Chondrocyte (in vitro differentiated cells): Measurements from ENCODE around the gene SPAG4. TPM values are rescaled to one million over a fixed set of nuclear protein-coding genes. Genes with fewer than 3 reads are reported as not detected.

ENCODE experiments used
- DNase-seq: peaks from one replicate; pipeline ENCODE4 v3.0.0; 2021; ENCODE audit warnings: mixed read lengths, low spot score
- H3K27ac Mint-ChIP-seq: one replicate; pipeline ENCODE4 v1.8.0; 2021; ENCODE audit warnings: mild to moderate bottlenecking, moderate library complexity, mixed read lengths; ENCODE audit not compliant: unreplicated experiment
- H3K27me3 Mint-ChIP-seq: 2 replicates; pipeline ENCODE4 v1.8.0; 2021; ENCODE audit warnings: low read depth, mixed read lengths
- H3K36me3 Mint-ChIP-seq: 2 replicates; pipeline ENCODE4 v1.8.0; 2021; ENCODE audit warnings: low read depth, mixed read lengths
- H3K4me1 Mint-ChIP-seq: 2 replicates; pipeline ENCODE4 v1.8.0; 2021; ENCODE audit warnings: low read depth, mild to moderate bottlenecking, mixed read lengths
- H3K4me3 Mint-ChIP-seq: one replicate; pipeline ENCODE4 v1.8.0; 2021; ENCODE audit warnings: mild to moderate bottlenecking, moderate library complexity, mixed read lengths; ENCODE audit not compliant: unreplicated experiment
- H3K9me3 Mint-ChIP-seq: 2 replicates; pipeline ENCODE4 v1.8.0; 2021; ENCODE audit warnings: low read depth, mixed read lengths
- CTCF ChIP-seq: fragments of 200-600 bp; sonication (generic); IDR thresholded peaks from 2 replicates; pipeline ENCODE4 v1.5.0; 2021; ENCODE audit warnings: antibody characterized with exemption, mild to moderate bottlenecking, moderate library complexity
- total RNA-seq: library from RNA; stranded (reverse); gene quantifications from 3 replicates; pipeline ENCODE4 v1.2.1, GENCODE V29; 2021

The SPAG4 gene
- total RNA-seq, 1 donor from 2014 or later, result 8.6 TPM

DNA sequence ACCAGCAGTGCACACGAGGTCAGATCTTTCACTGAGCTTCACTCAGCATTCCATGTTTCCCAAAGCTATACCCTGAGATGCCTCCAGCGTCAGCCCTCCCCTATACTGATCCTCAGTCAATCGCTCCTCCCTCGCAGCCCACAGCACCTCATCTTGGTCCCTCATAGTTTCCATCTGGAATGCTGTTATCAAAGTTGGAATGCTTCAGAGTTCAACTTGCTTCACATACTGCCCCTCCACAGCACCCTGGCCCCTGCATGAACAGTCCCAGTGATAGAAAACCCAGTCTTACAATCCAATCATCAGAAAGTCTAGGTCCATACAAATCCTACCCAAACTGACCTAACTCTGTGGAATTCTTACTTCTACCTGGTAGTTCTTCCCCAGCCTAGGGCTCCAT is 20.0 kb downstream of the SPAG4 start:
- Mint-ChIP-seq H3K4me3 (no peak overlapping the region), H3K27me3 (no peaks in the 10 kb centered on the region), H3K27ac (peak overlapping the region; percentile 25), H3K4me1 (peaks cover 17% of the 10 kb centered on the region), H3K36me3 (peaks cover 9% of the 10 kb centered on the region), H3K9me3 (no peaks in the 10 kb centered on the region)
- no peak for DNase-seq
- no peak for TF ChIP-seq CTCF

- no peak overlapping the region for H3K27ac Mint-ChIP-seq
Measured at GRCh38 chr20:35636095-35636494, 20.5 kb downstream of the SPAG4 start.

DNA sequence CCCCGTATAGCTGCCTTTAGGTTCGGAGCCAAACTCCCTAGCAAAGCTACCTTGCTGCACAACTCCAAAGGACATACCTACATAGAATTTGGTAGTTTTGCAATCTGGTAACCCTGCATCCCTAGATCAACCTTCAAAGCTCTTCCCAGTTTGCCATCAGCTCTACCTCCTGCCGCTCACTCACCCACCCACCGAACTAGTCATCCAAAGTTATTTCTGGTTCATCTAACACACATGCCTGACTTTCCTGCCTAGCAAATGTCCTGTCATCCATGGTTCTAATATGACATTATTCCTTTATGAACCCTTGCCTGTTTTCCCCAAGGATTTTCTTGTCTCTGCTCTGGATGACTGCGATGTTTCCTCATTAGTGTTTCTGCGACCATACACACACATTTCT is 21.6 kb downstream of the SPAG4 start:
- no peak overlapping the region for H3K27ac Mint-ChIP-seq
- no peak for TF ChIP-seq CTCF
- peaks cover 3% of the 10 kb centered on the region for H3K36me3 Mint-ChIP-seq
- H3K27me3 Mint-ChIP-seq, result no peaks in the 10 kb centered on the region
- H3K9me3 Mint-ChIP-seq, result no peaks in the 10 kb centered on the region
- no peak for DNase-seq
- H3K4me3 Mint-ChIP-seq, result no peak overlapping the region
- peaks cover 17% of the 10 kb centered on the region for H3K4me1 Mint-ChIP-seq

More at GRCh38 chr20:35636095-35636494, 20.5 kb downstream of the SPAG4 start:
- H3K4me1 Mint-ChIP-seq, result peaks cover 17% of the 10 kb centered on the region
- DNase-seq, result no peak
- no peak overlapping the region for H3K4me3 Mint-ChIP-seq
- H3K36me3 Mint-ChIP-seq, result peaks cover 7% of the 10 kb centered on the region
- H3K27me3 Mint-ChIP-seq, result no peaks in the 10 kb centered on the region
- TF ChIP-seq CTCF, result no peak
- no peaks in the 10 kb centered on the region for H3K9me3 Mint-ChIP-seq

DNA sequence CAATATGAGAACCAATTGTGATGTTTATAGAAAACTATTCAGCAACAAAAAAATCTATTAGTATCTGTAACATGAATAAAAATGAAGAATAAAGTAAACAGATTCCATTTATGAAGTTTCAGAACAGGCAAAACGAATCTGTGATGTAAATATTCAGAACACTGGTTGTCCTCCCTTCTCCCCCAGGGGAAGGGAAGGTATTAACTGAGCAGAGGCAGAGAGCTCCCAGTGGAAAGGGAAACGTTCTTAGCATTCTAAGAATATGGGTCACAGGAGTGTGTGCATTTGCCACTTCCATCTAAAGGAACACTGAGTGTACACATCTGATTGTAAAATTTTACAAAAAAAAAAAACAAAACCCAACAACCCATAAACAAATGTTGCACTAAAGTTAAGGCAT is 23.1 kb downstream of the SPAG4 start:
- H3K9me3 Mint-ChIP-seq, result no peaks in the 10 kb centered on the region
- H3K36me3 Mint-ChIP-seq, result peaks cover 1% of the 10 kb centered on the region
- no peaks in the 10 kb centered on the region for H3K27me3 Mint-ChIP-seq
- no peak overlapping the region for H3K27ac Mint-ChIP-seq
- H3K4me1 Mint-ChIP-seq, result peaks cover 17% of the 10 kb centered on the region
- no peak overlapping the region for H3K4me3 Mint-ChIP-seq
- TF ChIP-seq CTCF, result no peak
- no peak for DNase-seq

DNA sequence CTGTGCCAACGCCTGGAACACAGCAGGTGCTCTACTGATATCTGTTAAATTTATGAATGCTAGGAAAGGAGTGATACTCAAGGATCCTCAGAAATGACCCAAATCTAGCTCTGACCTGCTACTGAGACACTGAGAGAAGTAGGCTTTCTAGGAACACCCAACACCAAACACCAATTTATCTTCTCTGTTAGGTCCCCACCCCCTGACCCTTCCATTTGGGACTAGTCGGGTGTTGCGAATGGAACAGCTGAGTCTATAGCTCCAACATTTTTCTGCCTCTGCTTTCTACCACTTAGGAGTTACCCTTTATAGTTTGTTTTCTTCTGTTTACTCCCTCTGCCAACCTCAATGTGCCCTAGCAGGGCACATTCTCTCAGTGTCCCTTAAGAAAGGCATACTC is 25.1 kb downstream of the SPAG4 start:
- no peak for TF ChIP-seq CTCF
- H3K36me3 Mint-ChIP-seq, result peaks cover 1% of the 10 kb centered on the region
- no peaks in the 10 kb centered on the region for H3K27me3 Mint-ChIP-seq
- H3K4me3 Mint-ChIP-seq, result no peak overlapping the region
- H3K9me3 Mint-ChIP-seq, result no peaks in the 10 kb centered on the region
- H3K4me1 Mint-ChIP-seq, result peaks cover 17% of the 10 kb centered on the region
- H3K27ac Mint-ChIP-seq, result no peak overlapping the region
- no peak for DNase-seq
